K562 (cell line): Measurements from ENCODE around the gene ARHGEF12. TPM values are rescaled to one million over a fixed set of nuclear protein-coding genes. Genes with fewer than 3 reads are reported as not detected.

Experiments used
- COPS2 ChIP-seq: fragments of 450-650 bp; conservative IDR thresholded peaks from 2 replicates; pipeline ENCODE4 v1.6.1; 2016; ENCODE audit warnings: mild to moderate bottlenecking, moderate library complexity
- ETV6 ChIP-seq, 3 experiments: fragments of 150-350 bp in 1 of 3; sonication (generic) in 1 of 3; formaldehyde crosslinking in 1 of 3; IDR thresholded peaks; 2 replicates each; pipeline versions ENCODE4 v1.6.1 to v1.8.0; 2014 to 2022; ENCODE audit warnings: borderline replicate concordance in 2 of 3, low read depth in 2 of 3, antibody characterized with exemption in 1 of 3, low read length in 1 of 3, mild to moderate bottlenecking in 1 of 3, missing genetic modification reagents in 1 of 3
- GATAD2A ChIP-seq: fragments of 450-650 bp; IDR thresholded peaks from 2 replicates; pipeline ENCODE4 v1.6.1; 2017
- KAT2B ChIP-seq: IDR thresholded peaks from one replicate; pipeline ENCODE4 v1.6.1; 2012; ENCODE audit warnings: low read depth, mild to moderate bottlenecking, control low read depth, inconsistent platforms, low read length, moderate library complexity
- KLF6 ChIP-seq: fragments of 250-450 bp; sonication (Bioruptor Pico); IDR thresholded peaks from 2 replicates; pipeline ENCODE4 v1.4.0; 2020; ENCODE audit warnings: mild to moderate bottlenecking, moderate library complexity, borderline replicate concordance
- MYNN ChIP-seq, 2 experiments: sonication (generic); formaldehyde crosslinking in 1 of 2; IDR thresholded peaks; 2 replicates each; pipeline versions ENCODE4 v1.5.0 to v1.6.1; 2016 to 2020; ENCODE audit warnings: antibody characterized with exemption in 1 of 2, missing genetic modification reagents in 1 of 2
- NFYB ChIP-seq: IDR thresholded peaks from 2 replicates; pipeline ENCODE4 v1.6.1; 2011; ENCODE audit warnings: mild to moderate bottlenecking, moderate library complexity; ENCODE audit not compliant: insufficient read length; ENCODE audit errors: extremely low read depth
- POLR2AphosphoS5 ChIP-seq: IDR thresholded peaks from 2 replicates; pipeline ENCODE4 v1.6.1; 2011; ENCODE audit warnings: mild to moderate bottlenecking, low read depth, low read length, moderate library complexity; ENCODE audit not compliant: control insufficient read depth, insufficient read depth
- SPI1 ChIP-seq: IDR thresholded peaks from 2 replicates; pipeline ENCODE4 v1.6.1; 2011; ENCODE audit warnings: low read depth, low read length, control low read depth, borderline replicate concordance
- SREBF2 ChIP-seq: sonication (generic); formaldehyde crosslinking; IDR thresholded peaks from 2 replicates; pipeline ENCODE4 v1.4.0; 2020; ENCODE audit warnings: mild to moderate bottlenecking, missing genetic modification reagents
- SRSF3 ChIP-seq: fragments of 200-400 bp; formaldehyde crosslinking; IDR thresholded peaks from 2 replicates; pipeline ENCODE4 v1.6.1; 2016; ENCODE audit warnings: mild to moderate bottlenecking, low read length, moderate library complexity; ENCODE audit not compliant: insufficient read depth
- SUPT5H ChIP-seq: fragments of 450-650 bp; IDR thresholded peaks from 2 replicates; pipeline ENCODE4 v1.6.1; 2016
- ZC3H4 ChIP-seq: sonication (generic); formaldehyde crosslinking; IDR thresholded peaks from 2 replicates; pipeline ENCODE4 v1.9.0; 2021; ENCODE audit warnings: missing genetic modification reagents, borderline replicate concordance
- ZFP30 ChIP-seq: fragments of 250-450 bp; sonication (Bioruptor Pico); IDR thresholded peaks from 2 replicates; pipeline ENCODE4 v1.8.0; 2022; ENCODE audit warnings: moderate library complexity, mild to moderate bottlenecking, inconsistent platforms, borderline replicate concordance
- ZNF140 ChIP-seq: fragments of 250-450 bp; sonication (Bioruptor Pico); IDR thresholded peaks from 2 replicates; pipeline ENCODE4 v1.8.0; 2021; ENCODE audit warnings: moderate library complexity, mild to moderate bottlenecking, inconsistent platforms
- polyA plus RNA-seq, 8 experiments: library from polyadenylated mRNA; depleted of rRNA in 4 of 8; stranded (reverse) in 5 of 8; unstranded in 3 of 8; fragments of >200 nt; fragmentation: Nextera tagmentation in 2 of 8; fragmentation: Illumina TruSeq in 1 of 8; extraction: Ambion mirVana in 2 of 8; extraction: Trizol in 1 of 8; gene quantifications; 2 replicates each; pipeline versions ENCODE4 v1.2.1 to v1.2.3, GENCODE V29; 2011 to 2014; ENCODE audit warnings: inconsistent platforms in 1 of 8, missing spikeins in 1 of 8
- total RNA-seq, 7 experiments: library from RNA; depleted of rRNA in 6 of 7; stranded (reverse); fragments of >200 nt in 6 of 7; fragmentation: Illumina TruSeq in 2 of 7; extraction: Trizol in 2 of 7; gene quantifications; 2 replicates each; pipeline versions ENCODE4 v1.2.1 to v1.2.3, GENCODE V29; 2011 to 2021; ENCODE audit warnings: low replicate concordance in 1 of 7
- TF ChIP-seq, protein P1 (sequence below): fragments of 250-450 bp; sonication (Bioruptor Pico); IDR thresholded peaks from 2 replicates; pipeline ENCODE4 v1.4.0; 2020; ENCODE audit warnings: mild to moderate bottlenecking
- TF ChIP-seq, protein P2 (sequence below), 2 experiments: IDR thresholded peaks; 2 replicates each; pipeline ENCODE4 v1.6.1; 2011; ENCODE audit warnings: borderline replicate concordance in 1 of 2, control low read depth in 1 of 2, low read depth in 1 of 2, low read length in 1 of 2, mild to moderate bottlenecking in 1 of 2, mixed read lengths in 1 of 2, moderate library complexity in 1 of 2; ENCODE audit not compliant: insufficient read depth in 1 of 2, insufficient read length in 1 of 2, poor library complexity in 1 of 2, severe bottlenecking in 1 of 2; ENCODE audit errors: extremely low read depth in 1 of 2
- TF ChIP-seq, protein P3 (sequence below): fragments of 450-650 bp; IDR thresholded peaks from 2 replicates; pipeline ENCODE4 v1.6.1; 2017; ENCODE audit warnings: antibody characterized with exemption
- TF ChIP-seq, protein P4 (sequence below): fragments of 450-650 bp; IDR thresholded peaks from 2 replicates; pipeline ENCODE4 v1.7.1; 2018; ENCODE audit warnings: mild to moderate bottlenecking, low read depth; ENCODE audit not compliant: partially characterized antibody

ARHGEF12 gene
- total and polyA plus RNA-seq, 9 of the 15 experiments (the other 6 are each of a cell fraction or from before 2014, with no cell fraction given) = 3.5 to 51.7 (median 29.5) TPM

DNA sequence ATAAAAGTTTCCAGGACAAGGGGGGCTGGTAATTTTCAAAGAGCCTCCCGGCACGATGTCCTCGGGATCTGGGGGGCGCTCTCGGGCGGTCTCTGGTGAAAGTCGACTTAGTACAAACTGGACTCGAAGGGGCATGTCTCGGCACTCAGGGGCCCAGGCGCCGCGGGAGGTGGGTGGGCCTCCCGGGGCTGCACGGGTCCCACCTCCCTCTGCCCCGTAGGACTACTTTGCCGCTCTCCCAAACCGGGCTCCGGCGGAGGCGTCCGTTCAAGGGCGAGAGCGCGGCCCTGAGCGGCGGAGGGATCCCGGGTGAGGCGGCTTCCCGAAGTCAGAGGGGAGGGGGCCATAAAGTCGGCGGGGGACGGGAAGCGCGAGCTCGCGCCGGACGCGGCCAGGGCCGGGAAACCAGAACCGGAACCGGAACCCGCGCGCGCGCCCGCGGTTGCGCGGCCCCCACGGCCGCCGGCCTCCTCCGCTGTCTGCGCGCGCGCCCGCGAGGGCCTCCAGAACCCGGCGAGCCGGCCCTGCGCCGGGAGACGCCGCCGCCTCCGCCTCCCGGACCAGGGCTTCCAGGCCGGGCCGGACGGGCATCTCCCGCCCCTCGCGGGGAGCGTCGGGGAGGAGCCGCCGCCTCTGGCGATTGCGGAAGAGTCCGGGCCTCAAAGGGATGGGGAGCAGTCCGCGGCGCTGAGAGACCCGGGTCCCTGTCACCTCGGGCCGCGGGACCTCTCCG is at the start of gene ARHGEF12 (continued):
- TF ChIP-seq, protein P1, sequence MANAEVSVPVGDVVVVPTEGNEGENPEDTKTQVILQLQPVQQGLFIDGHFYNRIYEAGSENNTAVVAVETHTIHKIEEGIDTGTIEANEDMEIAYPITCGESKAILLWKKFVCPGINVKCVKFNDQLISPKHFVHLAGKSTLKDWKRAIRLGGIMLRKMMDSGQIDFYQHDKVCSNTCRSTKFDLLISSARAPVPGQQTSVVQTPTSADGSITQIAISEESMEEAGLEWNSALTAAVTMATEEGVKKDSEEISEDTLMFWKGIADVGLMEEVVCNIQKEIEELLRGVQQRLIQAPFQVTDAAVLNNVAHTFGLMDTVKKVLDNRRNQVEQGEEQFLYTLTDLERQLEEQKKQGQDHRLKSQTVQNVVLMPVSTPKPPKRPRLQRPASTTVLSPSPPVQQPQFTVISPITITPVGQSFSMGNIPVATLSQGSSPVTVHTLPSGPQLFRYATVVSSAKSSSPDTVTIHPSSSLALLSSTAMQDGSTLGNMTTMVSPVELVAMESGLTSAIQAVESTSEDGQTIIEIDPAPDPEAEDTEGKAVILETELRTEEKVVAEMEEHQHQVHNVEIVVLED (CRISPR knock-in tag) = 0 out of 2 replicates have a peak, but pooled peaks have one; percentile 34
- no peak for TF ChIP-seq KAT2B
- no peak for TF ChIP-seq ZC3H4
- TF ChIP-seq, protein P2, sequence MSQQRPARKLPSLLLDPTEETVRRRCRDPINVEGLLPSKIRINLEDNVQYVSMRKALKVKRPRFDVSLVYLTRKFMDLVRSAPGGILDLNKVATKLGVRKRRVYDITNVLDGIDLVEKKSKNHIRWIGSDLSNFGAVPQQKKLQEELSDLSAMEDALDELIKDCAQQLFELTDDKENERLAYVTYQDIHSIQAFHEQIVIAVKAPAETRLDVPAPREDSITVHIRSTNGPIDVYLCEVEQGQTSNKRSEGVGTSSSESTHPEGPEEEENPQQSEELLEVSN (IDR thresholded peaks at IDR 0.05; ENCODE audit: borderline replicate concordance in 1 of 2, extremely low read depth in 1 of 2, insufficient read depth in 1 of 2, insufficient read length in 1 of 2, low read depth in 1 of 2, low read length in 1 of 2, poor library complexity in 1 of 2, severe bottlenecking in 1 of 2) = peak in 1 of 2 experiments; percentile 59
- no peak for TF ChIP-seq MYNN (IDR thresholded peaks at IDR 0.05)
- no peak for TF ChIP-seq MYNN (CRISPR knock-in tag; IDR thresholded peaks at IDR 0.05)
- peak; percentile 95 for TF ChIP-seq GATAD2A
- TF ChIP-seq, protein P3, sequence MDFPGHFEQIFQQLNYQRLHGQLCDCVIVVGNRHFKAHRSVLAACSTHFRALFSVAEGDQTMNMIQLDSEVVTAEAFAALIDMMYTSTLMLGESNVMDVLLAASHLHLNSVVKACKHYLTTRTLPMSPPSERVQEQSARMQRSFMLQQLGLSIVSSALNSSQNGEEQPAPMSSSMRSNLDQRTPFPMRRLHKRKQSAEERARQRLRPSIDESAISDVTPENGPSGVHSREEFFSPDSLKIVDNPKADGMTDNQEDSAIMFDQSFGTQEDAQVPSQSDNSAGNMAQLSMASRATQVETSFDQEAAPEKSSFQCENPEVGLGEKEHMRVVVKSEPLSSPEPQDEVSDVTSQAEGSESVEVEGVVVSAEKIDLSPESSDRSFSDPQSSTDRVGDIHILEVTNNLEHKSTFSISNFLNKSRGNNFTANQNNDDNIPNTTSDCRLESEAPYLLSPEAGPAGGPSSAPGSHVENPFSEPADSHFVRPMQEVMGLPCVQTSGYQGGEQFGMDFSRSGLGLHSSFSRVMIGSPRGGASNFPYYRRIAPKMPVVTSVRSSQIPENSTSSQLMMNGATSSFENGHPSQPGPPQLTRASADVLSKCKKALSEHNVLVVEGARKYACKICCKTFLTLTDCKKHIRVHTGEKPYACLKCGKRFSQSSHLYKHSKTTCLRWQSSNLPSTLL = no peak
- no peak for TF ChIP-seq COPS2
- no peak for TF ChIP-seq SREBF2 (CRISPR knock-in tag)
- no peak for TF ChIP-seq ZNF140 (CRISPR knock-in tag)
- TF ChIP-seq ZFP30 (CRISPR knock-in tag) = no peak
- TF ChIP-seq, protein P4, sequence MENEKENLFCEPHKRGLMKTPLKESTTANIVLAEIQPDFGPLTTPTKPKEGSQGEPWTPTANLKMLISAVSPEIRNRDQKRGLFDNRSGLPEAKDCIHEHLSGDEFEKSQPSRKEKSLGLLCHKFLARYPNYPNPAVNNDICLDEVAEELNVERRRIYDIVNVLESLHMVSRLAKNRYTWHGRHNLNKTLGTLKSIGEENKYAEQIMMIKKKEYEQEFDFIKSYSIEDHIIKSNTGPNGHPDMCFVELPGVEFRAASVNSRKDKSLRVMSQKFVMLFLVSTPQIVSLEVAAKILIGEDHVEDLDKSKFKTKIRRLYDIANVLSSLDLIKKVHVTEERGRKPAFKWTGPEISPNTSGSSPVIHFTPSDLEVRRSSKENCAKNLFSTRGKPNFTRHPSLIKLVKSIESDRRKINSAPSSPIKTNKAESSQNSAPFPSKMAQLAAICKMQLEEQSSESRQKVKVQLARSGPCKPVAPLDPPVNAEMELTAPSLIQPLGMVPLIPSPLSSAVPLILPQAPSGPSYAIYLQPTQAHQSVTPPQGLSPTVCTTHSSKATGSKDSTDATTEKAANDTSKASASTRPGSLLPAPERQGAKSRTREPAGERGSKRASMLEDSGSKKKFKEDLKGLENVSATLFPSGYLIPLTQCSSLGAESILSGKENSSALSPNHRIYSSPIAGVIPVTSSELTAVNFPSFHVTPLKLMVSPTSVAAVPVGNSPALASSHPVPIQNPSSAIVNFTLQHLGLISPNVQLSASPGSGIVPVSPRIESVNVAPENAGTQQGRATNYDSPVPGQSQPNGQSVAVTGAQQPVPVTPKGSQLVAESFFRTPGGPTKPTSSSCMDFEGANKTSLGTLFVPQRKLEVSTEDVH = peak; percentile 29
- TF ChIP-seq NFYB = no peak
- TF ChIP-seq ETV6 (IDR thresholded peaks at IDR 0.05; ENCODE audit: borderline replicate concordance in 1 of 2, low read depth in 2 of 2, low read length in 1 of 2) = peak in 1 of 2 experiments; percentile 88; a peak in 2 of 4 replicates
- TF ChIP-seq ETV6 (CRISPR knock-in tag; IDR thresholded peaks at IDR 0.05; ENCODE audit: borderline replicate concordance) = no peak
- no peak for TF ChIP-seq KLF6
- no peak for TF ChIP-seq SPI1
- TF ChIP-seq SRSF3 = no peak
- TF ChIP-seq POLR2AphosphoS5 = peak; percentile 59
- TF ChIP-seq SUPT5H = peak; percentile 48
